ENCODE data around the gene FHL5. TPM values are rescaled to one million over a fixed set of nuclear protein-coding genes. Genes with fewer than 3 reads are reported as not detected.

FHL5 gene
- total RNA-seq: 0.18 TPM in 1 of 2 replicates, not detected in the other

DNA sequence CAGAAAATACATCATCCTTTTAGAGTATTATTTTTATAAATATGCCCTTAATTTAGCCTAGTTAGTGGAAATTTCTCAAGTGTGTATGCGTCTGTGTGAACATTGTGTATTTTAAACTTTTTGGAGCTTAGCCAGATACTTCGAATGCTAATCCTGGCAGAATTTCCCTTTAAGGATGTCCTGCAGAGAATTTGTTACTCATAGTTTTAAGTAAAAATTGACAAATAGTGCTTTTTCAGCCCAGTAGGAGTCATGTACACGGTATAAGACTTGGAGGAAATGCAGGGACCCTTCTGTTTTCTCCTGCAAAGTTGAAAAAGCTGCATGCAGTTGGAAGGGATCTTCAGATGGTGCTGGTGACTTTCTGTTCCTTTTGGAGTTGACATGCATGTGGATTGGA lies at the start of gene FHL5:
FHL5 (plus strand) TSS at position 243 of the 400 bp plus-strand sequence. CDS start 40,486 bp downstream, outside the sequence.

DNA sequence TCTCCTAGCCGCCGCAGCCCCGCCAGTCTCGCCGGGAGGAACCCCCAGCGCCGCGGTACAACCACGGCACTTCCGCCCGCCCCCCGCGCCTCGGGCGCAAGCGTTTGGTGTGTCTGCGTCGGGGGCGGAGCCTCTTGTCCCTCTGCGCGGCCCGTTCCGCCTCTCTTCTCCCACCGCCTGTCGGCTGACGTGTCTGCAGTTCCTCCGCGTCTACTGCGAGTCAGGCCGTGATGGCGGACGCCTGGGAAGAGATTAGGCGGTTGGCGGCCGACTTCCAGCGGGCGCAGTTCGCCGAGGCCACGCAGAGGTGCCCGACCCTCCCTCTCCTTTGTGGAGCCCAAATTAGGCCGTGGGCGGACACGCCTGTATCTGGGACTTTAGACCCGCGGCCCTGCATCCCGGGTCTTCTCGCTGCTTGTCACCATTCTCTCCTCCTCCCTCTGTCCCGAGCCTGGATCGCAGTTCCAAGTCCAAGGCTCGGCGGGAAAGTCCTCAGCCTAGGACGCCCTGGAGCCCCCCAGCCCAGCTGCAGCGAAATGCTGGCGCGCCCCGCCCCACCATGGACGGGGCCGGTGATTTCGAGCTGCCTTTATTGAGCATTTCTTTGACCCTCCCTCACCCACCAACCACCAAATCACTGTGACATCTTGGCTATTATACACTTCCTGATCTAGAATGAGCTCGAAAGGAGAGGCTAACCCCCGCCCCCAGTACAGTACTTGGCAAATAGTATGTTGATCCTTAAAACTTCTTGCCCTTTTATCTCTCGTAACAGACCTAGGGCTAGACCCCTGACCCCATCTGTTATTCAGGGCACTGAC lies 41.1 kb upstream of the FHL5 start, which contains the start of gene UFL1:
UFL1 (plus strand) TSS at position 163 of the 821 bp plus-strand sequence; CDS start at position 231, 68 bp downstream.

Other genes starting within 250 kb of the FHL5 start
- 15.7 and 23.0 TPM in 2 replicates for gene UFL1, start 41.3 kb upstream of the FHL5 start, total RNA-seq

All from cardiac atrium fibroblast (primary cell).